Stimulated activated CD4-positive, alpha-beta T cell treated with anti-CD3 and anti-CD28 coated beads, Interleukin-1b, Interleukin-23, amount 100 ng/mL, for 24 hours (primary cell): Measurements from ENCODE around the gene PSMB11.

Source experiments
- DNase-seq, 4 experiments: peaks; one replicate each; pipeline ENCODE4 v3.0.0-alpha.2; 2020; ENCODE audit warnings: low read depth in 4 of 4, low spot score in 1 of 4

The PSMB11 gene

DNA sequence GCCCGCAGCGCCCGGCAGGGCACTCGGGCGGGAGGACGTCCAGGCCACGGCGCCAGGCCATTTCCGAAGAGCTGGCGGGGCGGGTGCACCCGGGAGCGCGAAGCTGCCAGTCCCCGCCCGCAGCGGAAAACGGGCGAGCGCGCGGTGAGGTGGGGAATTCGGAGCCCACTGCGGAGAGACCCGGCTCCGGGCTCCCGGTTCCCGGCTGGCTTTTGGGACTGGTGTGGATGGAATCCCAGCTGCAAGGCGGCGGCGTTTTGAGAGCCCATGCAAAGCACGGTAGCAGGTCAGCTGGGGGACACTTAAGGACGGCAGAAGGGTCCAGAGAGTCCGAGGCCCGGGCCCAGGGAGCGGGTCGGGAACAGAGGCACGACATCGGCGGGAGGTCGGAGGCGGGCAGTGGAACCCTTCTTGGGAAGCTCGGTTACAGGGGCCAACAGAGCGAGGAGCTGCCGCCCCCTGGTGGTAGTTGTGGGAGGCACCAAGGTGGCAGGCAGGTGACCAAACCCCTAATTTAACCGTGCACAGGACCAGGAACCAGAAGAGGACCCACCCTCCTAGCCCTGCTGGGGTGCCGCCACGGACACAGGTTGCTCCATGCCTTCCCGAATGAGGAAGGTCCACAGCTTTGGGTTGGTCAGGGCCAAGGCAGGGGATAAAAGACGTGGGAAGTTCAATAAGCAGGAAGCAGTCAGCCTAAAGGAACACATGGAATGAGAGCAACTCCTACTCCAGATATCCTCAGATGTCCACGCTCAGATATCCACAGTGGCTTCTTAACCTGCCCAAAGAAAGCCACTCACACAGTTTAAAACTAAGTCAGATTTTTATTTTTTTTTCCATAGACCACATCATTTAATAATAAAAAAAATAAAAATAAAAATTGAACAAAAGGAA, 16.0 kb downstream of the PSMB11 start:
- DNase-seq, result peak; percentile 76 to 82 (median 78)

DNA sequence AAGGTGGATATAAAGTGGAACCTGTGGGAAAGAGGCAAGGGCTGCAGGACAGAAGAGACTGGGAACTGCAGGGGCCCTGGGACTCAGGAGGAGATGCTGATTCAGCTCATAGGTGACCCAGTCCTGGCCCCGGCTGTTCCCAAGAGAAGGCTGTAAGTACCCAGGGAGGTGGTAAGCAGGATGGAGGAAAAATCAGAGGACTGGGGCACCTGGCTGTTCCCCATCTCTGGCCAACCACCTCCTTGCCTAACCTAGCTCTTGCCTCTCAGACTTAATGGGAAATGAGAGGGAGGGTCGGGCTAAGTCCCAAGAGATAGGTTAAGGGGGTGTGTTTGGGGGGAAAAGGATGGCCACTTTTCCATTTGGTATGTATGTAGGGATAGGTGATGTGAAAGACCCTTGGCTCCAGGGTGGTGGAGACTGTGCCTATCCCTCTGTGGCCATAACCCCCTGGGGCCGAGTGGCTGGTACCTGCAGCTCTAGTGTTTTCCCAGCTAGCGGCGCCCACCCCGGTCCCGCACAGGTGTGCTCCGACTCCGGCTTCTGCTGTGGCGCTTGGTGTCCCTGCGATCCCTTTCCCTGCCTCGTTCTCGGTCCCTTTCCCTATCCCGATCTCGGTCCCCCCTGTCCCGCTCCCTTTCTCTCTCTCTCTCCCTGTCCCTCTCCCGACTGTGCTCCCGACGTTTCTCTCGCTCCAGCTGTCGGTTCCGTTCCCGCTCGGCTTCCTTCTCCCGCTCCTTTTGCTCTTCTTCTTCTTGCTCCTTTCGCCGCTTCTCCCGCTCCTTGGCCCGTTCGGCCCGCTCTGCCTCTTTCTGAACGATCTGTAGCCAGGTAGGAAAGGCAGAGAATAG, 16.9 kb downstream of the PSMB11 start:
- DNase-seq, result no peak

DNA sequence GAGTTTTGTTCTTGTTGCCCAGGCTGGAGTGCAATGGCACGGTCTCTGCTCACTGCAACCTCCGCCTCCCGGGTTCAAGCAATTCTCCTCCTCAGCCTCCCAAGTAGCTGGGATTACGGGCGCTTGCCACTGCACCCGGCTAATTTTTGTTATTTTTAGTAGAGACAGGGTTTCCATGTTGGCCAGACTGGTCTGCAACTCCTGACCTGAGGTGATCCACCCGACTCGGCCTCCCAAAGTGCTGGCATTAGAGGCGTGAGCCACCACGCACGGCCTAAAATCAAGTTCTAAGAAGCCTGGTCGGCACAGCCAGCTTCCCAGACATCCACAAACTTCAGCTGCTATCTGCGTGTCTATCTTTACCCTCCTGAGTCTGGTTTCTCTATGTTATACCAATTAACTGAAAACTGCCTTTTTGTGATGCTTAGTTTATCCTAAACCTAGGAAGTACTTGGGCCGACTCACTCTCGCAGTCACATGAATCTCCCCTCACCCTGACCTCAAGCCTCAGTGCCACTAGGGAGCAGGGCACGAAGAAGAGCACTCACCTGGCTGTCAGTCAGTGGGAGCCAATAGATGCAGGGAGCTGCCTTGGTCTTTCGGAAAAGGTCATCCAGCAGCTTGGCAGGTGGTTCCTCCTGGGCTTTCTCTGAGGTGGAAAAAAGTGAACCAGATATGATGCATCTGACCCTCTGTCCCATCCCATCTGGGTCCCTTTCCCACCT, 18.7 kb downstream of the PSMB11 start:
- no peak for DNase-seq

DNA sequence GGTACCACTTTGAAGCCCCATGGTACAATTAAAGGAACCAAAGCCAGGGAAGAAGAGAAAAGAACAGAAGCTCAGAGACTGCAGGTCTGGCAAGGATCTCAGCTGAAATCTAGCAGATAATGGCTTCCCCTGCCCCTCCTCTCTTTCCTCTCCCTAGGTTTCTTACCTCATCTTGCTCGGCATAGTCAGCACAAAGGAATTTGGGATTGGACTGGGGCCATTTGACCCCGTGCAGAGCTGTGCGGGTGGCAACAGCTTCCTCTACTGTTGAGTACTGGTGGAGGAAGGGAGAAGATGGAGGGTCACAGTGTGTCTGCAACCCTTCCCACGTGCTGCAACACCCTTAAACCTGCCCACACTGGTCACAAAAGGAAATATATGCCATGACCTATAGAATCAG, 20.0 kb downstream of the PSMB11 start:
- DNase-seq, result no peak

DNA sequence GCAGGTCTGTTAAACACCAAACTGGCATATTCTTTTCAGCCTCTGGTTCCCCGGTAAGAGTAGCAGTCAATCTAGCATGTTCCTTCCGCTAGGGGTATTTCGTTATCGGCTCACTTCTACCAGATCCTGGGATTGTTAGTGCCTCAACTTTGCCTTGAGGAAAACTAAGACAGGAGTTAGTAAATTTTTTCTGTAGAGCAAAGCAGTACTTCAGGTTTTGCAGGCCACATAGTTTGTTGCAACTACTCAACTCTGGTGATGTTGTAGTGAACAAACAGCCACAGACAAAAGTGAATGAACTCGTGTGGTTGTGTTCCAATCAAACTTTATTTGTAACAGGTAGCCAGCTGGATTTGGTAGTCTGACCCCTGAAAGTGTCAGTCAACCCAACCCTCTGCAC, 21.6 kb downstream of the PSMB11 start:
- no peak for DNase-seq

GRCh38 chr14:23066368-23066767, 24.4 kb downstream of the PSMB11 start:
- no peak for DNase-seq

GRCh38 chr14:23066855-23067744, 25.1 kb downstream of the PSMB11 start:
- no peak for DNase-seq

GRCh38 chr14:23067847-23068788, 26.1 kb downstream of the PSMB11 start:
- no peak for DNase-seq

- peak; percentile 44 to 55 (median 50) for DNase-seq
These were observed 26.9 kb downstream of the PSMB11 start for GRCh38 chr14:23068789-23069412.

- no peak for DNase-seq
These were observed 27.4 kb downstream of the PSMB11 start for GRCh38 chr14:23069413-23069806.

DNA sequence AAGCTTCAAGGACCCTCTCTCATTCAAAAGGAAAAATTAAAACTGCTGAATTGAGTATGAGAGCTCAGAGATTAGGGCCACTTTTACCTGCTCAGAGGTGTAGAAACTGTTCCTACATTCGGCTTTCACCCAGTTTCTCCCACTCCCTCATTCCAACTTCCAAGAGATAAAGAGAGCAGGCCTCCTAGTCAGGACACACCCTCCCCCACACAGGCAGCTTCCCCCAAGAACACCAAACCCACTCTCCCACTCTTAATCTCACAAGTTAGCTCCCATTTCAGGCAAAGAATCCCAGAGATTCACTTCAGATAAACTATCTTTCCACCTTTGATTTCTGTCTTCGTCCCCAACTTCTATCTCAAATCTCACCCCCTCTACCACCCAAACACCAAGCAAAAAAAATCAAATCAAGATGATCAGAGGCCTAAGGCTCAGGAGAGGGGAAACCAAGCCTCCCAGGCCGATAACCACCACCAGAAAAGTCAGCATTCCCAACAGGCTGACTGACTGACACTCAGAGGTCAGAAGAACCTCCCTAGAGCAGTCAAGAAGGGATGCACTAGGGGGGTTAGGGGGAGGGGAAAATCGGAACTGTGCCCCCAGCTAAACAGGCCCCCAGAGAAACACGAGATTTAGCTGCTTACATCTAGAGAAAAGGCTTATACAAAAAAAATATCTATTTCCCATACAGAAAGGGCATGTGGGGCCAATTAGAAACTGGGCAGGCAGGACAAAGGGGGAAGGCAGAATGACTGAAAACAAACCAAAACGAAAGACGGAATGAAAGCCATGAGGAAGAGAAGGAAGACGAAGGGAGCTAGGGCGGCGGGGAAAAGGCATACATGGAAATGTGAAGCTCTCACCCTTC, 28.5 kb downstream of the PSMB11 start:
- no peak for DNase-seq

DNA sequence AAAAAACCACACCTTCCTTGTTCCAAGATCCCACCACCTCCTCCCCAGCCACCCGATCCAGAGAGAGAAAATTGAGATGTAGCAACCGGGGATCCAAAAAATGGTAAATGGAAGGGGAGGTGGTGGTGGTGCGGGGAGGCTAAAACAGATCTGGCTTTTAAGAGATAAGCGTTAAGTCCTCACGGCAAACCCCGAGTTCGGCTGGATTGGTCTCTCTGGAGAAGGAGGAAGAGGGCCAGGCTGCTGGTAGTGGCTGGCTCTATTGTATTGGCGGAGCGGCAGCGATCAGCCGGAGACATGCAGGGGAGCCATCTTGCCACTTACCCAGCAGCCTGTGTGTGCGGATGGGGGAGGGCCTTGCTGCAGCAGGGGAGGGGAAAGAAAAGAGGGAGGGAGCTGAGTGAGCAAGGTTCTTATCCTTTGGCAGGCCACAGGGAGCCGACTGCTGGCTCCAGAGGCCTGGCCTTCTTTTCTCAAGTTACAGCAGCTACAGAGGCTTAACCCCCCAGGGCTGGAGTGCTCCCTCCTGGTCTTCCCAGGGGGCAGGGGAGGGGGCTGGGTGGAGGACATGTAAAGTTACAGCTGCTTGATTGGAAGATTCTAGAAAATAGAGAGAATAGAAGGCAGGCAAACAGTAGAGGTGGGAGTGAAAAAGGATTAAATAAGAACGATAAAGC, 29.4 kb downstream of the PSMB11 start:
- peak; percentile 43 to 72 (median 58) for DNase-seq

- DNase-seq, result no peak
These were observed 30.0 kb downstream of the PSMB11 start for GRCh38 chr14:23071921-23072539.

- no peak for DNase-seq
These were observed 32.9 kb downstream of the PSMB11 start for GRCh38 chr14:23074906-23075305.

DNA sequence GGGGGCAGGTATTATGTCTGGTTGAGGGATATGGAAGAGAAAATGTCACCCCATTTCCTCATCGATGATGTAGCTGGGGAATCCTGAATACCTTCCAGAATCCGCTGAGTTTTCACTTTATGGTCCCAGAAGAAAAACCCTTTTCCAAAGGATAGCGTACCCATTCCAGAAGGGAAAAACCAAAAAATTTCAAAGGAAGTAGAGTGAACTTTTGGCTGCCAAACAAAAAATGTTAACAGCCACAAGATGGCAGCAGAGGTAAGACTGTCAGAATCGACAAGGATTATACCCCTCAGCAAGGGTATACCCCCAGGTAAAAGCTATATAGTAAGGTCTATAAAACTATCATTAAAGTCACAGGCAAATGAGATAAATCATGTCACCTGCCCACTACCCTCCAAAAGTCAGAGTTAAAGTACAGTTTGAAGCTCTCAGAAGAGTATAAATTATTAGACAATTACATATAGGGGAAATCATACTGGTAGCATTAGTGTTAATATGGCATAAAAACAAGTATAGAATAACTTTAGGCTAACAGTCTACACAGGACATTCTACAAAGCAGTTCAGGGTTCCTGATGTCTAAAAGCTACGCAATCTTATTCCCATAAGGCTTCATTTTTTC, 34.9 kb downstream of the PSMB11 start:
- no peak for DNase-seq

DNA sequence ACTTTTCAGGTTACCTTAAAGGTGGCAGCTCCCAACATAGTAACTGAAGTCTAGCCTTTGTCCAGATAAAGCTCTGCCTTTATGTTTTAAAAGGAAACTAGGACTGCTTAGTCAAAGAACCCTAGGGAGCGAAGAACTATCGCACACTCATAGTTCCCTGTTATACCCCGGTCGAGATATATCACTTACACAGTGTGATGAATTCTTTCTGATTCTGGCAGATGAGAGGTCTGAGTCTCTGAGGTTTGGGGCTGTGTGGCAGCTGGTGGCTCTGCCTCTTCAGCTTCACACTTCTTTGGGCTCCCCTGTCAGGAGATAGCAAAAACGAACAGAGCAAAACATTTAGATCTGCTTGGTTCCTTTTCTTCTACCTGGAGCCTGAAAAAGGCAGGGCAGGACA, 36.0 kb downstream of the PSMB11 start:
- DNase-seq, result no peak
